T-helper 1 cell treated with Interleukin-12 subunit alpha and Interleukin-12 subunit beta and Interleukin-4 antibody, amounts not matched to agents 30 ng/mL and 1 ng/mL, for 36 hours (primary cell): Measurements from ENCODE around the gene SNCG. TPM values are rescaled to one million over a fixed set of nuclear protein-coding genes. Genes with fewer than 3 reads are reported as not detected.

ENCODE experiments used
- intact Hi-C: fragments of 100-400 bp; cut with micrococcal nuclease; formaldehyde crosslinking; loops from one replicate; pipeline ENCODE4 v1.15.1; 2024
- total RNA-seq: library from RNA; stranded (reverse); gene quantifications from 2 replicates; pipeline ENCODE4 v1.2.3, GENCODE V29; 2022

The SNCG gene
- total RNA-seq, 1 donor from 2014 or later, result 0.29 TPM

- intact Hi-C loops, result loop anchor here (1.0 kb wide), 1 partner anchor 21 kb away; no protein-coding TSS in a partner anchor
These were observed 1.8 kb downstream of the SNCG start for GRCh38 chr10:86960003-86960862.

GRCh38 chr10:86960863-86961434 is 2.5 kb downstream of the SNCG start:
- intact Hi-C loops, result loop anchor here (1.0 kb wide), 1 partner anchor 22 kb away; no protein-coding TSS in a partner anchor

GRCh38 chr10:86961481-86962091 is 3.2 kb downstream of the SNCG start:
- intact Hi-C loops, result no loop called here

GRCh38 chr10:86962136-86962980 is 4.0 kb downstream of the SNCG start:
- intact Hi-C loops, result no loop called here

GRCh38 chr10:86962981-86963310 is 4.5 kb downstream of the SNCG start:
- intact Hi-C loops, result no loop called here

GRCh38 chr10:86963341-86963919 is 5.0 kb downstream of the SNCG start:
- intact Hi-C loops, result no loop called here

- intact Hi-C loops, result no loop called here
These were observed 5.9 kb downstream of the SNCG start for GRCh38 chr10:86964061-86964846.

- intact Hi-C loops, result no loop called here
These were observed 6.4 kb downstream of the SNCG start for GRCh38 chr10:86964847-86965190.

- intact Hi-C loops, result loop anchor here (1.0 to 2.0 kb wide), 3 partner anchors 15 to 278 kb away; no protein-coding TSS in a partner anchor
These were observed 7.7 kb downstream of the SNCG start for GRCh38 chr10:86965986-86966654.

- intact Hi-C loops, result loop anchor here (2.0 kb wide), 1 partner anchor 17 kb away; no protein-coding TSS in a partner anchor
These were observed 9.1 kb downstream of the SNCG start for GRCh38 chr10:86967481-86967941.

GRCh38 chr10:86968271-86968993 is 10.0 kb downstream of the SNCG start, which contains the start of gene ADIRF:
TSS of gene ADIRF (plus strand) at chr10:86968482. CDS start at chr10:86968545, 63 bp downstream.
- intact Hi-C loops, result no loop called here

- intact Hi-C loops, result no loop called here
These were observed 10.6 kb downstream of the SNCG start for GRCh38 chr10:86968994-86969355.

GRCh38 chr10:86969421-86970041 is 11.1 kb downstream of the SNCG start:
- intact Hi-C loops, result loop anchor here (2.0 kb wide), 1 partner anchor 213 kb away; the partner anchor contains the start of gene BMPR1A

GRCh38 chr10:86970162-86970981 is 12.0 kb downstream of the SNCG start:
- intact Hi-C loops, result loop anchor here (2.0 kb wide), 1 partner anchor 214 kb away; the partner anchor contains the start of gene BMPR1A

- intact Hi-C loops, result loop anchor here (1.0 to 2.0 kb wide), 4 partner anchors 32 to 260 kb away; partner anchors contain the start of genes BMPR1A and SHLD2
These were observed 12.5 kb downstream of the SNCG start for GRCh38 chr10:86970982-86971231.

GRCh38 chr10:86971232-86971991 is 13.0 kb downstream of the SNCG start:
- intact Hi-C loops, result loop anchor here (1.0 to 2.0 kb wide), 4 partner anchors 32 to 260 kb away; partner anchors contain the start of genes BMPR1A and SHLD2
